K562 (cell line): Measurements from ENCODE around the gene PDIA3. TPM values are rescaled to one million over a fixed set of nuclear protein-coding genes. Genes with fewer than 3 reads are reported as not detected.

Experiments used
- CREB1 ChIP-seq, 2 experiments: sonication (generic) in 1 of 2; formaldehyde crosslinking in 1 of 2; IDR thresholded peaks; 2 replicates each; pipeline versions ENCODE4 v1.6.1 to v1.8.0; 2012 to 2022; ENCODE audit warnings: inconsistent platforms in 1 of 2, mild to moderate bottlenecking in 1 of 2, missing genetic modification reagents in 1 of 2, moderate library complexity in 1 of 2
- ERF ChIP-seq: fragments of 450-650 bp; formaldehyde crosslinking; IDR thresholded peaks from 2 replicates; pipeline ENCODE4 v1.4.0; 2020; ENCODE audit warnings: mild to moderate bottlenecking, mixed read lengths
- FOXK1 ChIP-seq: sonication (generic); formaldehyde crosslinking; IDR thresholded peaks from 2 replicates; pipeline ENCODE4 v1.8.0; 2022; ENCODE audit warnings: missing genetic modification reagents, mild to moderate bottlenecking, borderline replicate concordance
- HMGXB4 ChIP-seq: sonication (generic); formaldehyde crosslinking; IDR thresholded peaks from 2 replicates; pipeline ENCODE4 v1.8.1; 2023; ENCODE audit warnings: mild to moderate bottlenecking, missing genetic modification reagents
- MTA3 ChIP-seq: fragments of 450-650 bp; formaldehyde crosslinking; IDR thresholded peaks from 2 replicates; pipeline ENCODE4 v1.6.1; 2017; ENCODE audit warnings: mild to moderate bottlenecking, borderline replicate concordance
- NEUROD1 ChIP-seq: fragments of 150-350 bp; IDR thresholded peaks from 2 replicates; pipeline ENCODE4 v1.6.1; 2014; ENCODE audit warnings: borderline replicate concordance, low read length, low read depth; ENCODE audit not compliant: partially characterized antibody
- NR3C1 ChIP-seq: sonication (generic); formaldehyde crosslinking; IDR thresholded peaks from 2 replicates; pipeline ENCODE4 v1.8.1; 2022; ENCODE audit warnings: missing genetic modification reagents
- PCBP1 ChIP-seq: fragments of 200-400 bp; formaldehyde crosslinking; IDR thresholded peaks from 2 replicates; pipeline ENCODE4 v1.6.1; 2018; ENCODE audit warnings: mild to moderate bottlenecking, low read depth, low read length; ENCODE audit not compliant: poor library complexity, severe bottlenecking
- POLR2AphosphoS5 ChIP-seq: IDR thresholded peaks from 2 replicates; pipeline ENCODE4 v1.6.1; 2011; ENCODE audit warnings: mild to moderate bottlenecking, low read depth, low read length, moderate library complexity; ENCODE audit not compliant: control insufficient read depth, insufficient read depth
- PRDM10 ChIP-seq: fragments of 450-650 bp; IDR thresholded peaks from 2 replicates; pipeline ENCODE4 v1.6.1; 2018; ENCODE audit not compliant: partially characterized antibody
- RBM14 ChIP-seq: fragments of 200-400 bp; formaldehyde crosslinking; IDR thresholded peaks from 2 replicates; pipeline ENCODE4 v1.6.1; 2018; ENCODE audit warnings: low read depth, mild to moderate bottlenecking, low read length, moderate library complexity, borderline replicate concordance; ENCODE audit not compliant: insufficient read depth
- SAP30 ChIP-seq: fragments of 200-600 bp; sonication (generic); IDR thresholded peaks from 2 replicates; pipeline ENCODE4 v1.6.1; 2012; ENCODE audit warnings: borderline replicate concordance, low read depth, mild to moderate bottlenecking, moderate library complexity, low read length, control low read depth, inconsistent platforms; ENCODE audit not compliant: insufficient read depth, poor library complexity, severe bottlenecking
- SIN3A ChIP-seq, 2 experiments: fragments of 150-350 bp in 1 of 2; IDR thresholded peaks; 2 replicates each; pipeline ENCODE4 v1.6.1; 2011 to 2016; ENCODE audit warnings: borderline replicate concordance in 2 of 2, low read depth in 2 of 2, low read length in 2 of 2, mild to moderate bottlenecking in 2 of 2, moderate library complexity in 2 of 2; ENCODE audit not compliant: control insufficient read depth in 1 of 2
- SUPT5H ChIP-seq: fragments of 450-650 bp; IDR thresholded peaks from 2 replicates; pipeline ENCODE4 v1.6.1; 2016
- ZBTB11 ChIP-seq, 3 experiments: fragments of 200-800 bp in 1 of 3; fragments of 250-450 bp in 1 of 3; fragments of 450-650 bp in 1 of 3; sonication (Bioruptor Pico) in 1 of 3; sonication (Bioruptor generic) in 1 of 3; formaldehyde crosslinking in 1 of 3; IDR thresholded peaks; 2 replicates each; pipeline versions ENCODE4 v1.6.1 to v1.8.0; 2016 to 2022; ENCODE audit warnings: mild to moderate bottlenecking in 2 of 3, missing genetic modification characterization in 2 of 3, missing compliant biosample characterization in 1 of 3, moderate library complexity in 1 of 3
- ZBTB17 ChIP-seq: fragments of 450-650 bp; formaldehyde crosslinking; IDR thresholded peaks from 2 replicates; pipeline ENCODE4 v1.4.0; 2020; ENCODE audit warnings: mild to moderate bottlenecking
- polyA plus RNA-seq, 8 experiments: library from polyadenylated mRNA; depleted of rRNA in 4 of 8; stranded (reverse) in 5 of 8; unstranded in 3 of 8; fragments of >200 nt; fragmentation: Nextera tagmentation in 2 of 8; fragmentation: Illumina TruSeq in 1 of 8; extraction: Ambion mirVana in 2 of 8; extraction: Trizol in 1 of 8; gene quantifications; 2 replicates each; pipeline versions ENCODE4 v1.2.1 to v1.2.3, GENCODE V29; 2011 to 2014; ENCODE audit warnings: inconsistent platforms in 1 of 8, missing spikeins in 1 of 8
- total RNA-seq, 7 experiments: library from RNA; depleted of rRNA in 6 of 7; stranded (reverse); fragments of >200 nt in 6 of 7; fragmentation: Illumina TruSeq in 2 of 7; extraction: Trizol in 2 of 7; gene quantifications; 2 replicates each; pipeline versions ENCODE4 v1.2.1 to v1.2.3, GENCODE V29; 2011 to 2021; ENCODE audit warnings: low replicate concordance in 1 of 7

PDIA3 gene
- total and polyA plus RNA-seq, 9 of the 15 experiments (the other 6 are each of a cell fraction or from before 2014, with no cell fraction given), result 13.5 to 386 (median 149) TPM

GRCh38 chr15:43746245-43746902, at the start of gene PDIA3 (continued):
- TF ChIP-seq ZBTB11 (CRISPR knock-in tag; IDR thresholded peaks at IDR 0.05), result 0 out of 6 replicates have a peak, but pooled peaks of 1 of the 3 experiments have one; percentile 21
- TF ChIP-seq CREB1 (IDR thresholded peaks at IDR 0.05), result peak; percentile 63; the same call in 1 of the 2 replicates
- peak; percentile 83 for TF ChIP-seq CREB1 (CRISPR knock-in tag; IDR thresholded peaks at IDR 0.05)
- peak; percentile 59 to 61; a peak in 2 of 4 replicates for TF ChIP-seq SIN3A (IDR thresholded peaks at IDR 0.05; ENCODE audit: borderline replicate concordance in 2 of 2, control insufficient read depth in 1 of 2, low read depth in 2 of 2, low read length in 2 of 2)
- TF ChIP-seq RBM14, result 0 out of 2 replicates have a peak, but pooled peaks have one; percentile 87
- peak; percentile 71 for TF ChIP-seq PCBP1
- TF ChIP-seq NEUROD1, result peak; percentile 42
- peak; percentile 80 for TF ChIP-seq PRDM10
- TF ChIP-seq MTA3, result peak; percentile 32
- TF ChIP-seq NR3C1, result peak; percentile 95; the same call in 1 of the 2 replicates
- TF ChIP-seq HMGXB4 (CRISPR knock-in tag), result peak; percentile 69
- peak; percentile 59; the same call in 1 of the 2 replicates for TF ChIP-seq FOXK1 (CRISPR knock-in tag)
- peak; percentile 92 for TF ChIP-seq SUPT5H
- peak; percentile 68 for TF ChIP-seq POLR2AphosphoS5
- peak; percentile 89; the same call in 1 of the 2 replicates for TF ChIP-seq ZBTB17 (CRISPR knock-in tag)
- peak; percentile 28 for TF ChIP-seq SAP30
- TF ChIP-seq ERF, result peak; percentile 12; the same call in 1 of the 2 replicates
